Hypothalamus (tissue), 51 donors: ENCODE results near the gene MAGI1.
"Not testable (repeated sequence)": the region's sequence is repeated elsewhere in the genome, so short reads cannot be mapped to it uniquely, and the experiment has no call there.

Experiments used
- DNase-seq, 51 donors: peaks; one replicate each; lab custom pipeline; 2025; lab: John Stamatoyannopoulos, UW

The MAGI1 gene

DNA sequence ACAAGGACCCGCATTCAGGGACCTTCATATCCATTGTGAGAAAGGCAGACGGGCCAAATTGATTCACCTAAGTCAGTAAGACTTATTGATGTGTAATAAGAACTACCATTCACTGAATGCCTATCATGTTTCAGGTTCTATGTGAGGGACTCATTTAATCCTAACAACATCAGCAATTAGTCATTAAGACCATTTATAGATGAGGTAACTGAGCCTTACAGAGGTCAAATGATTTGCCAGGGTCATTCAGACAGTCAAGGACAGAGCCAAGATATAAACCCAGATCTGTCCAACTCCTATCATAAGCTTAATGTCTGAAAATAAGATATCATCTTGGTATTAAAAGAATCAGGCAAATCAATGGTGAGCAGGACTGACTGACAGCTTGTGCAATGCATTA is 453.8 kb downstream of the MAGI1 start:
- no peak for DNase-seq

DNA sequence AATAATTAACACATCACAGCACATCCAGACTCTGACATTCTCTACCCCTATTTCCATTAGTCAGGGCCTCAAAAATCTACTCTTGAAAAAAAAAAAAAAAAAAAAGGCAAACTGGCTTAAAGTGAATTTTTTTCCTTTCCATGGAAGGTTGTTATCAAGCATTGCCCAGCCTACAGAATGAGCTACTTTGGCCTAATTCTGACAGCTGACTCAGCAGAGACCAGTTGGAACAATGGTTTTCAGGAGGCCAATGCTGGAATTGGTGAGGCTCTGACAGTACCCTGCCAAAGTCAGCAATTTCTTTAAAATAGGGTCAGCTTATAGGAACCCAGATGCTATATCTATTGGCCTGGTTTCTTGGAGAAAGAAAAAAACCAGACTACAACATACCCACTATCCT is 454.7 kb downstream of the MAGI1 start:
- DNase-seq: no peak

- DNase-seq: no peak
Measured at GRCh38 chr3:65583188-65583587, 455.5 kb downstream of the MAGI1 start.

- no peak for DNase-seq
Measured at GRCh38 chr3:65582012-65582717, 456.6 kb downstream of the MAGI1 start.

DNA sequence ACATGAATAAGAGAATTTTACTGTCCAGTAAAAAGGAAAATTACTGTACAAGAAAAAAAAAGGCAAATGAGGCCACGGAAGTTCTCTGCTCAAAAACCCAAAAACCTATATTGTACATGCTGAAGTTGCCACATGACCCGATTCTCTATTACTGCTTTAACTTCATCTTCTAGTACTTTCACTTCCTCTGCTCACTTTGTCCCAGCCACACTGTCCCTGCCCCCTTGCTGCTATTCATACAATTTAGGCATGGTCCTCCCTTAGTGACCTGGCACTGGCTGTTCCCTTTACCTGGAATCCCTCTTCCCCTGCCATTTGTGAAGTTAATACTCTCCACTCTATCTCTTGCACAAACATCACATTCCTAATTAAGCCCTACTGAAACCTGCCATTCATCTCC is 457.4 kb downstream of the MAGI1 start:
- no peak for DNase-seq

DNA sequence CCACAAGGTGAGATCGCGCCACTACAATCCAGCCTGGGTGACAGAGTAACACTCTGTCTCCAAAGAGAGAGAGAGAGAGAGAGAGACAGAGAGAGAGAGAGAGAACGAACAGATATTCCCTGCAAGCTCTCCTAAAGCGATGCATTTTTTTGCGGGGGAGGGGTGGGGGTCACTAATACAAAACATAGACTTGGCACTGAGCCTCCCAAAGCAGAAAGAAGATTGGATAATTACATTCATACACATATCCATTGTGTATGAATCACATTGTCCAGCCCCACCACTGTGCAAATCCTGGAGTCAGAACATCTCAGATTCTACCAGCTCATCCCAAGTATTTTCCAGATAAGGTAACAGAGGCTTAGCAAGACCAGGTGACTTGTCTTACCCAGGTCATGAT is 459.9 kb downstream of the MAGI1 start:
- peak in 1 of 51 donors; percentile 2 for DNase-seq

- peak in 3 of 51 donors; percentile 1 to 61 (median 30) for DNase-seq
Measured at GRCh38 chr3:65577843-65578430, 460.8 kb downstream of the MAGI1 start.

GRCh38 chr3:65576966-65577365 is 461.8 kb downstream of the MAGI1 start:
- DNase-seq: no peak

DNA sequence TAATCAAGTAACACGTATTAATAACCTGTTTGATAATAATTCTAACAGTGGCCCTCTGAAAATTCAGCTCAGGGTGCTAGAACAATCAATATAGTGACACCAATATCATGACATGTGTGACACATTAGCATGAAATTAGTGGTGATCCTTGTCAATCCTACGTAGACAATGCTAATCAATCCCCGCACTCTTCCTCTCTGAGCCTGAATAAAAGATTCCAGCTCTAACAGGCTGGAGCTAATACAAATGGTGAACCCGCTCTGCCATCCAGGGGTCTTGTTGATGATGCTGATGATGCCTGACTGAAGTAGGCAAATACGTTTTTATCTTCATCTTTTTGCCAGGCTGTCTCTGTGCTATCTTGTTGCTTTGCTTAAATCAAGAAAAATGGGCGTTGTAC is 462.5 kb downstream of the MAGI1 start:
- DNase-seq: no peak

DNA sequence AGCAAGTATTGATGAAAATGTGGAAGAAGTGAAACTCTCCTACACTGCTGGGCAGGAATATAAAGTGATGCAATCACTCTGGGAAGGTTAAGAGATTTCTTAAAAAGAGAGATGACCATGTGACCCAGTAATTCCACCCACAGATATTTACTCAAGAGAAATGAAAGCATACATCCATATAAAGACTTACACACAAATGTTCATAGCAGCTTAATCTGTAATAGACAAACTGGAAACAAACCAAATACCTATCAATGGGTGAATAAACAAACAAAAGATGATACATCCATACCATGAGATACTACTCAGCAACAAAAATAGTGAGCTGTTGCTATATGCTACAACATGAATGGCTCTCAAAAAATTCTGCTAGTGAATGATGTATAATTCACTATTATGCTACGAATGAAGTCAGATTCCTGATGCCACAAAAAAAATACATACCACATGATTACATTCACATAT is 463.3 kb downstream of the MAGI1 start:
- DNase-seq: no peak

GRCh38 chr3:65573548-65574116 is 465.1 kb downstream of the MAGI1 start:
- no peak for DNase-seq

DNA sequence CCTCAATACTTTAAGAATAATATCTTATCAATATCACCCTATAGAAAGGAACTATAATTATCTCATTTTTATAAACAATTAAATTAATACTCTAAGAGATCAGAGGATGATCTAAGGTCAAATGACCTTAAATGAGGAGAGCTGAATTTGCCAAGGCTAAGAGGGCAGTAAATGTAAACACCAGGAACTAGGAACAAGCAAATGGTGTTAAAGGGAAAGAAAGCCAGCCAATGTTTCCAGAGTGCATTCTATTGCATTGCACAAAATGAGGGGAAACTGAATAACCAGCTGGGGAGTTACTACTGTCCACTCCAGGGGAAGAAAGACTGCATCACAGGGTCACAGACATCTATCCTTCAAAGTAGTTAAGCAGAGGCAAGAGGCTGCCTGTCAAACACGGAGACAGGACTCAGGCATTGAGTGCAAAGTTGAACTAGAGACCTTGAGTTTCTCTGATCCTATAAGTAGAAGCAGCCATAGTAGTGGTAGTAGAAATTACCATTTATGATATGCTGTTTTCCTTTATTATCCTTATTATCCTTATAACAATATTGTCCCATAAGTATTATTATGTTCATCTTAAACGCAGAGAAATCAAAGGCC is 466.4 kb downstream of the MAGI1 start:
- no peak for DNase-seq

- DNase-seq: no peak
Measured at GRCh38 chr3:65569845-65570405, 468.8 kb downstream of the MAGI1 start.

DNA sequence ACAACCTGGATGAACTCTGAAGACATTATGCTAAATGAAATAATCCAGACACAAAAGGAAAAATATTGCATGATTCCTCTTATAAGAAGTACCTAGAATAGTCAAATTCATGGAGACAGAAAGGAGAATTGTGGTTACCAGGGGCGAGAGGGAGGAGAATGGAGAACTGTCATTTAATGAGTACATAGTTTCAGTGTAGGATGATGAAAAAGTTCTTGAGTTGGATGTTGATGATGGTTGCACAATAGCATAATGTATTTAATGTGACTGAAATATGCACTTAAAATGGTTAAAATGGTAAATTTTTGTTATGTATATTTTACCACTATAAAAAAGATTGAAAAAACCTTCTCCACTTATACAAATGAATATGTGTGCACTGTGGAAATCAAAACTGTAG is 469.6 kb downstream of the MAGI1 start:
- DNase-seq: no peak

- no peak for DNase-seq
Measured at GRCh38 chr3:65568497-65568896, 470.2 kb downstream of the MAGI1 start.

- not testable (repeated sequence) for DNase-seq
Measured at GRCh38 chr3:65565744-65566143, 473.0 kb downstream of the MAGI1 start.

GRCh38 chr3:65564483-65564882 is 474.2 kb downstream of the MAGI1 start:
- no peak for DNase-seq

DNA sequence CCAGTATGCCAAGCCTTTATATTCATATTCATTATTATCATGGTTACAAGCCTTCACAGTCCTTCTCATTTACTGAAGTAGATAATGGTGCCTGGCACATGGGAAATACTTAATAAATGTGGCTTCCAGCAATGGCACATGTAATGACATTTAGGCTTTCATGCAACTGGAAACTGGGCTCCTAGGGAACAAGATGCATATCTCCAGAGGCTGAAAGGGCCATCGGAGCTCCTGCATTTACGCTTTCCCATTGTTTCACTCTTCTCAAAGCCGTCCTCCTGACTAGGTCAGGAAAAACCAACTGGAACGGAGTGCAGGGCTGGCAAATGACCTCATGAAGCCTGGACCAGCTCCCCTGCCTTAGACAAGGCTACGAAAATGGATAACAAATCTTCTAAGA is 474.9 kb downstream of the MAGI1 start:
- no peak for DNase-seq

- no peak for DNase-seq
Measured at GRCh38 chr3:65562447-65562846, 476.3 kb downstream of the MAGI1 start.

GRCh38 chr3:65561617-65562016 is 477.1 kb downstream of the MAGI1 start:
- no peak for DNase-seq

GRCh38 chr3:65560901-65561300 is 477.8 kb downstream of the MAGI1 start:
- no peak for DNase-seq
